GM18519 (cell line): ENCODE data around the gene SPSB1.

Source experiments
- ATAC-seq: cut with Tn5 transposase; IDR thresholded peaks from one replicate; pipeline ENCODE4 v1.9.1; 2021; ENCODE audit warnings: mild to moderate bottlenecking, moderate library complexity; ENCODE audit not compliant: unreplicated experiment, low FRiP score

SPSB1 gene

DNA sequence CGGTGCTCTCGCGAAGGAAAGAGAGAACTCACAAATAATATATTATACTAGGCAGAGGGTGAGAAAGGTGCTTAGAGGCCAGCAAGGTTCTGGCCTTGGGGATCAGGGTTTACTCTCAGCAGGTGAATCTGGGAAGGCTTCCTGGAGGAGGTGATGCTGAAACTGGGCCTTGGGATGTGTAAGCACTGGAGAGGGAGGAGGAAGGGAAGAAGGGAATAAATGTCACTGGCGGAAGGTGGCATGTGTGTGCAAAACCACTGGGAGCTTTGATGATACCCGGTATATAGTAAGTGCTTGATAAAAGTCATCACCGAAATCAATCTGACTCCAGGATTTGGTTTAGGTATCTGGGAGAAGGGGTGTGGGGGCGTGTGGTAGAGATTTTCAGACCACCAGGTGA is 24.4 kb downstream of the SPSB1 start:
- no peak for ATAC-seq

DNA sequence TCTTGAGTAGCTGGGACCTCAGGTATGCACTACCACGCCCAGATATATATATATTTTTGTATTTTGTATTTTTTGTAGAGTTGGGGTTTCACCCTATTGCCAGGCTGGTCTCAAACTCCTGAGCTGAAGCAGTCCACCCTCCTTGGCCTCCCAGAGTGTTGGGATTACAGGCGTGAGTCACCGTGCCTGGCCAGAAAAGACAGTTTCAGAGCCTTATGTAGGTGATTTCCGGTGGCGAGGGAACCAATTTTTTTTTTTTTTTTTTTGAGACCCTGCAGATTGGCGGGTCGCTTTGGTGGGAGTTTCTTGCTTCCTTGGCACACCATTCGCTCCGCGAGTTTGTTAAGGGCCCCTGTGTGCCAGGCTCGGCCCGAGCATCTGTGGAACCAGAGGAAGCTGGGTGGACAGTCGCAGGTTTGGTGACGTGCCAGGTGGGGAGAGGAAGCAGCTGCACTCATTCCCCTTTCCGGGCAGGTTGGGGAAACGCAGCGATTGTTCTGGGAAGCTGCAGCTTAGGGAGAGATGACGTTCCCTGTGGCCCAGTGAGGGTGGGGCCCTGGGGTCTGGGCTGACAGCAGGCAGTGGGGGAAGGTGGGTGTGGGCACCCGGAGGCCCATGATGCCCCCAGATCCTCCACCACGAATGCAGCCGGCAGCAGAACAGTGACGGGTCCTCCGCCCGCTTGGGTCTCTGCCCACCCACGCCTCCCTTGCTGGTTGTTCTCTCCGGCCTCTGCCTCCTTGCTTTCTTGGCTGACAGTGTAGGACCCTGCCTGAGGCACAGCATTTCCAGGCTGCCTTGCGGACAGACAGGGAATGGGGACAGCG is 25.1 kb downstream of the SPSB1 start:
- no peak for ATAC-seq

DNA sequence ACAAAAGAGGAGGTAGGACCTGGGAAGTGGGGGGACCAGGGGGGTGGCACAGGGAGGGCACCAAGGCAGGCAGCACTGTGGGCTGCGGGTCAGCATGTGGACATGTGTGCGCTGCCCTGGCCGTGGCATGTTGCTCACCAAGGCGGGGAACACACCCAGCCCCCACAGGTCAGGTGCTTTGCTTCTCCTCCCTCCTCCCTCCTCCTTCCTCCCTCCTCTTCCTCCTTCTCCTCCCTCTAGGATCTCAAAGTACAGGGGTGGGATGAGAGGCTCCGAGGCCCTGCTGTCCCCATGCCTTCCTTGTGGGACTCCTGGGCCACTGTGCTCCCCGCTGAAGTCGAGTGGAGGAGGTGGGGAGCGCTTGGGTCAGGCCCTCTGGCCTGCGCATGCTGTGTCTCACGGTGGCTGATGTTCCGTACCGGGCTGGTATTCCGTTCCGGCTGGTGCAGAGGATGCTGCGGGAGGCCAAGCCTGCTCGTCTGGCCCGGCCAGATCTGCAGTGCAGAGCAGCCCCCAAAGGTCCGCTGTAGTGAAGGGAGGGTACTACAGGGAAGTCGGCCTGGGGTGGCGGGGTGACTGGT is 26.6 kb downstream of the SPSB1 start:
- ATAC-seq, result no peak

DNA sequence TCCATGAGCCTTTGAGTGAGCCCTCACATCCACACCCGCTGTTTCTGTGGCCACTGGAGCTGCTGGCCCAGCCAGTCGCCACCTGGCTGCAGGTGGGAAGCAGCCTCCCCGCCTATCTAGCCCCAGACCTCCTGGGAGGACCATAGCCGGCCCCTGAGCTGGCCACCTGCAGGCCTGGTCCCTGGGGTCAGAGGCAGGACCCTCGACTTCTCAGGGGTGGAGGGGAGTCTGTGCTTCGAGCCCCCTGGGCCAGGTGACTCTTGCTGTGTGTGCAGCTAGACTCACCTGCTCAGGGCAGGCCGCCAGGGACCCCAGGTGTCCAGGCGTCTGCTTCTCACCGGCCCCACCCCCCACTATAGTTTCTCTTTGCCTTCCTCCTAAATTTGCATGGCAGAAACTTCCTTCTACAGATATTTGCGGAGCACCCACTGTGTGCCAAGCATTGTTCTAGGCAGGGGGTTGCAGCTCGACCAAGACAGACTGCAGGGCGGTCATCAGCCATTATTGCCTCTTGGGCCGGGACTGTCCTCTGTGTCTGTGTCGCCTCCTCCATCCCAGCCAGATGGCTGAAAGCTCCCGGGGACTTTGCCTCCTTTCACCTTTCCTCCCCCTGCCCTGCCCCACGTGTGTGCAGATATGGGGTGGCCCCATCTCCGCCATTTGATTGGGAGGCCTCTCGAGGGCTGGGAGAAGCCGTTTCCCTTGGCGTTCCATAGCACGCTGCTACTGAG is 27.3 kb downstream of the SPSB1 start:
- ATAC-seq, result no peak

DNA sequence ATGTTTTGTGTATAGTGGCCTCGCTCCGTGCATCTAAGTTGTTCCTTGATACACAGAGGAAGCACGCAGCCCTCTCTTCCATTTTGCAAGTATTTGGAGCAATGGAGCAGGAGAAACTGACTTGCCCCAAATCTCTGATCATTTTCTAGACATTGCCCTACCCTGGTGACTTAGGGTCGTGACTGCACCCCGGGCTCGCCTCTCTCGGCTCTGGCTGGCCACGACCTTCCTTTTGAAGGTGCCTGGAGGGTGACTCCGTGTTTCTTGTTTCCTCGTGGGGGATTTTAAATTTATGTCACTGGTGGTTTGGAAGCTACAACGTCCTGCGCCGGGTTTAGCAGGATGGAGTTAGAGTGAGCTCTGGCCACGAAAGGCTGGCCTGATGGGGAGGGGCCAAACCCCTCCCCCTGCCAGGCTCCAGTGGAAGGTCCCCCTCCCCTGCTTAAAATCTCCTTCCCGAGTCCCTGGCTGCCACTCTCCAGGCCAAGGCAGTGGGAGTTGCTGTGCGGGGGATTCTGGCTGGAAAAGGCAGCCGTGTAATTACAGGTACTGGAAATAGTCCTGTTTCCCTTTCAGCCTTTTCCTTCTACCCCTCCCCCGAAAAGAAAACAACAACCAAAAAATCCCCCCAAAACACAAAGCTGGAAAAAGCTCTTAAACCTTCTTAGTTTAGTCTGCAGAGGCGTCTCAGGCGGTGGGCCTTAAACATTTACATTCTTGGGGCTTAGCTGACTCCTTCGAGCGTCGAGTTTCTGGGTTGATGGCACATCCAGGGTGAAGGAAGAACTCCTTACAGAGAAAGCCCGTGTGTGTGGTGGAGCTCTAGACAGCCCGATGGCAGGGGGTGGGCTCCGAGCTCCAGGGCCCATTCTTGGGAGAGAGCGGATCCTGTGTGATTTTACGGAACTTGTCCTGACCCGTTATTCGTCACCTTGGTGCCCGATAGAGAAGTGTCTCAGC is 28.1 kb downstream of the SPSB1 start:
- no peak for ATAC-seq

DNA sequence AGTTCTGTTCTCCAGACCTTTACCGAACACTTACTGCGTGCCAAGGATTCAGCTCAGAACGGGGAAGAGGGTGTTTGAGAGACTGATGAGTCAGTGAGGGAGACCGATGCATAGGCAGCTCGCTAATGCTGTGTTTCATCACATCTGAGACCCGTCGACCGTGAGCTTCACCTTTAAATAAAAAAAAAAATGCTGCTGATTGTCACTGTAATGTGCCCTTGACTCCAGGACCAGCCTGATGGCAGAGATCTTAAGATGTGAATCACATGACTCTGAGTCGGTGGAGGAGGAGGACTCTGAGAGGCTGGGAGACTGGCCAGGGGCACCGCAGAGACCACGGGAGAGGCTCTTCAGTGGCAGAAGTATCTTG is 28.8 kb downstream of the SPSB1 start:
- no peak for ATAC-seq

DNA sequence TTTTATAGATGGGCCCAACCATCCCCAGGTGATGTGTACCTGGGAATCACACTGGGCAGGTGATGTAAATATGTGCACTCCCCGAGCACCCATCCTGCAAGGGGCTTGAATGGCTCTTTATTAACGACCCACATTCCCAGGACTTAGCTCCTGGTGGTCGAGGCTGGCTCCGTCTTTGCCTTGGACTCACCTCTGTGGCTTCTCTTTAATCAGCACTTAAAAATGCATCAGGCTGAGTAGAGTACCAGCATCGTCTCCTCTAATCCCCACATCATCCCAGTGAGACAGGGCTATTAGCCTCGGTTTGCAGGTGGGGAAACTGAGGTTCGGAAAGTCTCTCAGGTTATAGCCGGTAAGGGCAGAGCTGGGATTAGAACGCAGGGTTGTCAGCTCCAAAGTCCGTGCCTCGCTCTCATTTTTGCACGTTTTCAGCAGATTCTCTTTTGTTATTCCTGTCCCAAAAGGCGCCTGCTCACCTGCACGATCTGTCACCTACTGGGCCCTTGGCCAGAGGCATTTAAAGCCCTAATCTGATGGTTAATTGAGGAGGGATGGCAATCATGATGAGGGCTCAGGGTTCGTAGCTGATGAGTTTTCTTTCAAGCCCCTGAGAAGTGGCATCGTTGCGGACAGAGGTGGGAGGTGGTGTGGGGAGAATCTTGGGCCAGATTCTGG is 29.4 kb downstream of the SPSB1 start:
- no peak for ATAC-seq

DNA sequence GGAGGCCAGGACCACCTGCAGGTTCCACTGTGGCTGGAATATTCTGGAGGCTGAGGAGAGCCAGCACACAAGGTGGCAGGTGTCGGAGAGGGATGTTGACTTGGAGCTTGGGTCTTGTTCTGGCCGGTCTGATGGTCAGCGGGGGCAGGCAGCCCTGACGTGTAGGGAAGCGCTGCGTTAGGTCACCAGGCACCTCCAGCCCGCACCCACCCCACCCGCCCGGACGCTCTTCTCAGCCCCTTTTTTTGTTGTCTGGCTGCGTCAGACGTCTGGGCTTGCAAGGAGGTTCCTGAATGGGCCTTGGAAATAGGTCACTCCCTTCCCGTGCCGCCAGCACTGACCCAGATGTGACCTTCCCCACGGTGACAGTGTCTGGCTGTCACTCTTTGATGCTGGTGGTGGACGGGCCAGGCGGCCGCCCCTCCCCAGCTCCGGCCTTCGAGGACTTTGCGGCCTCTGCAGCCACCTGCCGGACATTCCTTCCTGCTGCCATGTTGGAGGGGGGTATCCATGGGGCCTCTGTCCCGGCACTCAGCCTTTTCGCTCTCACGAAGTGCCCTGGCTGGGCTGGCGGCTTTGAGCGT is 30.1 kb downstream of the SPSB1 start:
- no peak for ATAC-seq

DNA sequence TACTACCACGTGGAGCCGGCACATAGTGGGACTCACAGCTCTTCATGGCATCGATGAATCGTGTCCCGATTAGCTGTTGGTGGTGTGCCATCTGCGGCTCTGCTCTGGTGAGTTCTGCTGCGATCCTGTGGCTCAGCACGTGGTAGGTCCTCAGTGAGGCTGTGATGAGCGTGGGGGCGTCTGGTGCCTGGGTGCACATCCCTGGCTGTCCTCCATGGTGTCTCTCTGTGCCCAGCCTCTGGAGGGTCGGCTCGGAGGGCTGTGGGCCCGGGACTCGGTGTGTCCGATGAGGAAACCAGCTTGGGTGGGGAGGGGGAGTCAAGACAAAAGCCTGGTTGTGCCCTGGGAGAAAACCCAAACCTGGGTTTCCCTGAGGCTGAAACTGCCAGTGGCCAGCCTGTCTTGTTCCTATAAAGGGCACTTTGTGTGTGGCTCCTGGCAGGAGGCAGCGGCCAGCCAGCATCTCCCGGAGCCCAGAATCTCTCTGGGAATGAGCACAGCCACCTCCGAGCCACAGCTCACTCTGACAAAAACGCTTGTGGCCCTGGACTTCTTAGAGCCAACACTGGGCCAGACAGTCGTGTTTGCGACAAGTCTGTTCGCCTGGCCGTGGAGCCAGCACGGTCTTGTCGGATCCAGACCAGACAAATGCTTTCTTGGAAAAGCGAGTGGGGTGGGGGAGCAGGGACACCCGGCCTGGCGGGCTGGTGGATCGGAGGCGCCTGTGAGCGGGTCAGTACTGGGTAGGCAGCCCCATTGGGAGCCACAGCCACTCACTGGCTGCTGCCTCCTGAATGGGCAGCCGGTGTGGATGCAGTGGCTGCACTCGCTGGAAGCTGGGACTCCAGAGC is 31.8 kb downstream of the SPSB1 start:
- no peak for ATAC-seq

DNA sequence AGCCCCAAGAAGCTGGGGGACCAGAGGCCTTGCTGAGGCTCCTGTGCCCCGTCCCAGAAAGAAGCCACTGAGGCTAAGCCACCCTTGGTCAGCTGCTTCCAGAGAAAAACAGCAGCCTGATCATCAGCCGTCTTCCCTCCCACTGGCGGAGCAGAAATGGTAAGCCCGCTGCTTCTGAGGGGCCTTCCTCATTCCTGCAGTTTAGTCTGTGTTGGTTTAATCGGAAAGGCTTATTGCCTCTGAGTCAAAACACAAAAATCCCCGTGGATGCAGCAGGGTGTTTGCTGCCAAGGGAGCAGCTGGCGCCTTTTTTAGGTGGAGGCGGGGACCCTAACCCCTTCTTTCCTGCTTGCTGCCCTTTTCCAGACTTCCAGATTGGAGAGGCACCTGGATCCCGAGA is 33.9 kb downstream of the SPSB1 start:
- no peak for ATAC-seq

DNA sequence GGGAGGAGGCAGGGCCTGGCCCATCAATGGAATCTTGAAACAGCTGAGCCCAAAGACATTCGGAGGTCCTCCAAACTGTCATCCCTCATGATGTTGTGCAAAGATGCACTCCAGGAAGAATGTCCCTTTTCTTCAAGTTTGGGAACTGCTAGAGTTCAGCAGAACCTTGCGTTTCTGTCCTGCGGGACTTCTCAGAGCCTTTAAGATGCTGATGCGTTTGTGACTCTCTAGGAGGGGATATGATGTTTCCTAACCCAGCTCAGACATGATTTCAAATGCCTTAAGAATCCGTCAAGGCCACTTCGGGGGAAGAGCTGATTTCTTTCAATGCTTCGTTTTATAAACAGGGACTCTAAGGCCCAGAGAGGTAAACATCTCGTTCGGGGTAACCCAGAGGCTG is 35.5 kb downstream of the SPSB1 start:
- ATAC-seq, result no peak

DNA sequence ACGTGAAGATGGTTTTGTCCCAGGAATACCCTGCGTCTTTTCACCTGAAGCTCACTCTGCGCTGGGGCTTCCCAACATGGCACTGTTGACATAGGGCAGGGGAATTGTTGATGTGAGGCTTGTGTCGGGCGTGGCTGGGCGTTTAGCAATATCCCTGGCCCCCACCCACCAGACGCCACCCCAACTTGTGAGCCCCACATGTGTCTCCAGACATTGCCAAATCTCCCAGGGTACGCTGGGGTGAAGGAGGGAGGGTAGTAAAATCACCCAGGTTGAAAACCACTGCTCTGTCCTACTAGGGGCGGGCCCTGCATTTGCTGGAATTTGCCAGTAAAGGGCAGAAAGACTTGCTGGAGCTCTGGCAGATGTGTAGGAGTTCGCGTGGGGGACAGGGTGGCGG is 36.0 kb downstream of the SPSB1 start:
- ATAC-seq, result no peak

DNA sequence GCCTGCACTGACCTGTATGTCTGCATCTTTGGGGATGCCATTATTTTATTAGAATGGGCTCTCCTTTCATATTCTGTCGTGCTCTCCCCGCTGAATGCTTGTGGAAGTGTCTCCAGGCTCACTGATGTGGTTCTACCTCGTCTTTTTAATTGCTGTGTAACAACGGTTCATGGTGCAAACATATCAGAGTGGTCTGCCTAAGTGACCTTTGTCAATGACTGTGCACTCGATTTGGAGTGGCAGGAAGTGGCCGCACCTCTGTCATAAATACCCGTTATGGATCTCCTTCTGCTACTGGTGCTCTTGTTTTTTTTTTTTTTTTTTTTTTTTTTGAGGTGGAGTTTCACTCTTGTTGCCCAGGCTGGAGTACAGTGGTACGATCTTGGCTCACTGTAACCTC is 38.3 kb downstream of the SPSB1 start:
- ATAC-seq, result no peak

DNA sequence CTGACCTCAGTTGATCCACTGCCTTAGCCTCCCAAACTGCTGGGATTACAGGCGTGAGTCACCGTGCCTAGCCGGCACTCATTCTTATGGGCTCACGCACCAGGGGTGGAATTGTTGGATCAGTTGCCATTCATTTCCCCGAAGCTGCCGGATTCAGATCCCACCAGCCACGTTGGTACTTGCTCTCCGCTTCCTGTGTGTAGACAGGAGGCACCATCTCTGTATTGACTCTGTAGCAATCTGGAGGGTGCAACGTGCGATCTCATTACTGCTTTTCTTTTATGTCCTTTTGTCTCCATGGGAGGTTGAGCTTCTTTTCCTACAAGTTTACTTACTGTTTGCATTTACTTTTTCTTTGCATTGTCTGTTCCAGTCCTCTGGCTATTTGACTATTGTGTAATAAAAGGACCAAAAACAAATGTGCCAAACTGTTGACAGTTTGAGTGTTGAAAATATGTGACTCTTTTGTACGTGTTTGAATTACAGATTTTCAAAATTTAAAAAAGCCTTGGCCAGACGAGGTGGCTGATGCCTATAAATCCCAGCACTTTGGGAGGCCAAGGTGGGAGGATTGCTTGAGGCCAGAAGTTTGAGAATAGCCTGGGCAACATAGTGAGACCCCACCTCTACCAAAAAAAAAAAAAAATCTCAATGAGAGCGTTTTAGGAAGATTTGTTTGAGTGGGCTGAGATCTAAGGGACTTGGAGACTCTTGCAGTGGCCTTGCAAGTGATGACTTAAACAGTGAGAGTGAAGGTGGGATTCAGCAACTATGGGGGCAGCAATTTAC is 39.1 kb downstream of the SPSB1 start:
- ATAC-seq, result no peak

DNA sequence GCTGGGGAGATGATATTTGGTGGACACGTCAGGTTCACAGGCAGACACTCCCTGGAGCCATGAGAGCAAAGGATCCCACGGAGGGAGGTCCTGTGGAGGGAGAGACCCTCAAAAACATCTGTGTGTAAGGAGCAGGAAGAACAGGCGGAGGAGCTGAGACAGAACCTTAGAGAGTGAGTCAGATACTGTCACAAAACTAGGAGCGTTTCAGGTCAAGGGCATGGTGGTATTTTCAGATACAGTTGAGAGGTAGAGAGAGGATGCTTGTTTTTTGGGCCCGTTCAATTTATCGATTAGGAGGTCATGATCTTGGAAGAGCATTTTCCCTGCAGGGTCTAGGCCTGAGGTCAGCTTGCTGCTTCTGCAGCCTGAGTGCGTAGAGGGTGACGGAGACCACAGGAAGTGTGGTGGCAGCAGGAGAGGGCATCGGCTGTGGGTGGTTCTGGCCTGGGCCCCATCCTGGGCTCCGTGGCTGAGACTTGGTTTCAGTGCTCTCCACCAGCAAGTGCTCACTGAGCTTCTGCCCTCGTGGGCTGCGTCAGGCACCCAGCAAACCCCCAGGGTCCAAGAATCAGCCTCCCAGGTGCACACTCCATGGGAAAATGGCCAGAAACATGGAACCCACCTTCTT is 39.9 kb downstream of the SPSB1 start:
- no peak for ATAC-seq

DNA sequence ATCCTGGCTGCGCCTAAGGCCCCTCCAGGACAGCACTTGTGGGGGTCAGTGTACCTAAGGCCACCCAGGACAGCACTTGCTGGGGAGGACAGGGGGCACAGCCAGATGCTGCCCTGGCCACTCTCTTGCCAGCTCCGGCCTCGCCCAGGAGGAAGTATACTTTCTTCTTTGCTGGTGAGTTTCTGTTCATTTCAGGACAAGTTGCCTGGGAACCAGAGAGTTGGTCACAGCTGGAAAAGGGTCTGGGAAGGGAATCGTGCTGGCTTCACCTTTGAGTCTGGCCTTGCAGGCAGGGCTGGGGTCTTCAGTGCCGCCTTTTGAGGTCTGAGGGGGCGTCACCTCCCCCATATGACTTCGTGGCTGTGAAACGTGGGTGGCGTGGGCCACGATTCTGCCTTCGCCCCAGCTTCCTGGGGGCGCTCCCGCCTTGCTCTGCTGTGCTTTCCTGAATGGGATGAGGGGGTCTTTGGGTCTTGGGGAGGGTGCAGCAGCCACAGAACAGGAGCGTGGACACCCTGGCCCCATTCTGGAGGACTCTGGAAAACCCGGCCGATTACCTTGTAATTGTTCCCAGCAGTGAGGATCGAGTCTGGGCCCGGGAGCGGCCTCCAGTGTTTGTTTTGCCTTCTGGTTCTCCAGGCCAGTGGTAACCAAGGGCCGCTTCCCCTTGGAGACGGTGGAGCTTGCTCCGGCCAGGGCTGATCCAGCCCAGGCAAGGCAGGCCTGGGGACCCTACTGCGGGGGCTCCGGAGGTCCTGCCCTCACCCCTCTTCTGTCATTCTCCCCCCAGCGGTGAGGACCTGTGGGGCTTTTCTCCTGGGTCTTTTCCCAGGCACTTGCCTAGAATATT is 45.9 kb downstream of the SPSB1 start:
- ATAC-seq, result no peak
